Measurements from ENCODE around the gene KAZN.

The KAZN gene

GRCh38 chr1:14583788-14584187 is 14.7 kb upstream of the KAZN start:
- H3K4me3 ChIP-seq (ENCODE audit: low read depth, low read length) = no peak overlapping the region
- DNase-seq (ENCODE audit: low read depth) = no peak
- TF ChIP-seq CTCF (IDR thresholded peaks at IDR 0.05; ENCODE audit: low read depth, low read length, missing control alignments) = no peak

GRCh38 chr1:14585728-14586127 is 12.8 kb upstream of the KAZN start:
- no peak overlapping the region for H3K4me3 ChIP-seq (ENCODE audit: low read depth, low read length)
- TF ChIP-seq CTCF (IDR thresholded peaks at IDR 0.05; ENCODE audit: low read depth, low read length, missing control alignments) = no peak
- no peak for DNase-seq (ENCODE audit: low read depth)

- no peak overlapping the region for H3K4me3 ChIP-seq (ENCODE audit: low read depth, low read length)
- no peak for TF ChIP-seq CTCF (IDR thresholded peaks at IDR 0.05; ENCODE audit: low read depth, low read length, missing control alignments)
- DNase-seq (ENCODE audit: low read depth) = no peak
Observed at GRCh38 chr1:14590411-14591180, 7.9 kb upstream of the KAZN start.

GRCh38 chr1:14591600-14591999 is 6.9 kb upstream of the KAZN start:
- no peak overlapping the region for H3K4me3 ChIP-seq (ENCODE audit: low read depth, low read length)
- no peak for TF ChIP-seq CTCF (IDR thresholded peaks at IDR 0.05; ENCODE audit: low read depth, low read length, missing control alignments)
- DNase-seq (ENCODE audit: low read depth) = no peak

GRCh38 chr1:14592004-14592631 is 6.4 kb upstream of the KAZN start:
- H3K4me3 ChIP-seq (ENCODE audit: low read depth, low read length) = no peak overlapping the region
- no peak for DNase-seq (ENCODE audit: low read depth)
- TF ChIP-seq CTCF (IDR thresholded peaks at IDR 0.05; ENCODE audit: low read depth, low read length, missing control alignments) = no peak

GRCh38 chr1:14593302-14593701 is 5.2 kb upstream of the KAZN start:
- no peak overlapping the region for H3K4me3 ChIP-seq (ENCODE audit: low read depth, low read length)
- TF ChIP-seq CTCF (IDR thresholded peaks at IDR 0.05; ENCODE audit: low read depth, low read length, missing control alignments) = no peak
- DNase-seq (ENCODE audit: low read depth) = no peak

GRCh38 chr1:14594045-14594444 is 4.4 kb upstream of the KAZN start:
- TF ChIP-seq CTCF (IDR thresholded peaks at IDR 0.05; ENCODE audit: low read depth, low read length, missing control alignments) = no peak
- no peak overlapping the region for H3K4me3 ChIP-seq (ENCODE audit: low read depth, low read length)
- DNase-seq (ENCODE audit: low read depth) = no peak

All from GM12864 (cell line).